Left cardiac atrium (tissue), 4 donors: ENCODE measurements around the gene F10. TPM values are rescaled to one million over a fixed set of nuclear protein-coding genes. Genes with fewer than 3 reads are reported as not detected.

ENCODE experiments used
- ATAC-seq, 2 donors: fragments of 200-7000 bp; cut with Tn5 transposase; one replicate each; pipeline ENCODE4 v1.9.1; 2020; ENCODE audit warnings: mild to moderate bottlenecking in 2 of 2, moderate library complexity in 2 of 2
- DNase-seq: peaks from one replicate; pipeline ENCODE4 v3.0.0-alpha.2; 2020
- intact Hi-C, 2 donors: fragments of 100-400 bp; cut with DNase I; formaldehyde crosslinking; loops; one replicate each; pipeline versions ENCODE4 v1.14.1 to v1.15.1; 2022 to 2023
- total RNA-seq, 2 donors: library from RNA; stranded (reverse); fragmentation: NEBNext Ultra II Directional; extraction: Animal tissue kit (Norgen Biotek cat#: 25700); gene quantifications; one replicate each; pipeline ENCODE4 v1.2.1, GENCODE V29; 2021
- donor health status: DM: no; HTN: yes; CAD: no.
- donor health status: DM: no; HTN: yes; CAD: no; lungs with severe emphysema.
- donor health status: DM: yes; HTN: yes; CAD: no.
- donor health status: Dilated cardiomyopathy.

F10 gene
- total RNA-seq, 2 donors from 2014 or later: 17.5 to 19.6 TPM

DNA sequence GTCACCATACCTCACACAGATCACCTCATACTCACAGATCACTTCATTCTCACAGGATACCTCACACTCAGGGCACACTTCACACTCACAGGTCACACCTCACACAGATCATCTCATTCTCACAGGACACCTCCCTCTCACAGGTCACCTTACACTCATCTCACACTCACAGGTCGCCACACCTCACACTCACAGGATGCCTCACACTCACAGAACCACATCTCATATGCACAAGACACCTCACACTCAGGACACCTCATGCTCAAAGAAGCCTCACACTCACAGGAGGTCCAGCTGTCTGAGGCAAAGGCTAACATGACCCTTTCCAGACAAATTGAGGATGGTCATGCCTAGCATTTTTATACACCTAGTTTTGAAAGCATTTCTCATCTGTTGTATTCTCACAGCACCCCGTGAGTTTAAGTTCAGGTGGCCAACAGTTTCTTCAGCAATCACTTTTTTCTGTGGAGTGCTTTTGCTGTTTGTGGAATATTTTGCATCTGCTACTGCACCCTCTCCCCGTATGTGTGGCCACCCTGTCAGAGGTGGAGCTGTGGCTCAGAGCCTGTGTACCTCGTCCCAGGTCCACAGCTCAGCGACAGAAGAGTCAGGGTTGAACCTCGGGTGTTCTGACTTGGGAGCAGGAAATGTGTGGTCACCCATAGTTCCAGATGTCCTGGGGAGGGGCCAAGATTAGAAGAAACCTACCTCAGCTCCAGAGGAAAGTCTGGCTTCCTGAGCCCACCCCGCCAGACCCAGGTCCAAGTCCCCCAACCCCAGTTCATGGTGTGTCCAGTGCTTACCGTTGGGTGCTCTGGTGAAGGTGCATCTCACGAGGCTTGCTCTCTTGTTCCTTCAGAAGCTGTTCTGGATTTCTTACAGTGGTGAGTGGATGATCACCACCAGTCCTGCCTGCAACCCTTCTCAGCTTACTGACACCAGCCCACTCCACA lies 9.4 kb upstream of the F10 start:
- no peak for ATAC-seq
- peak; percentile 11 for DNase-seq
- intact Hi-C loops: no loop called here

GRCh38 chr13:113113846-113114271 lies 8.7 kb upstream of the F10 start:
- intact Hi-C loops: no loop called here
- ATAC-seq: no peak
- DNase-seq: peak; percentile 10

GRCh38 chr13:113114511-113115362 lies 7.9 kb upstream of the F10 start:
- ATAC-seq: no peak
- intact Hi-C loops: no loop called here
- no peak for DNase-seq

DNA sequence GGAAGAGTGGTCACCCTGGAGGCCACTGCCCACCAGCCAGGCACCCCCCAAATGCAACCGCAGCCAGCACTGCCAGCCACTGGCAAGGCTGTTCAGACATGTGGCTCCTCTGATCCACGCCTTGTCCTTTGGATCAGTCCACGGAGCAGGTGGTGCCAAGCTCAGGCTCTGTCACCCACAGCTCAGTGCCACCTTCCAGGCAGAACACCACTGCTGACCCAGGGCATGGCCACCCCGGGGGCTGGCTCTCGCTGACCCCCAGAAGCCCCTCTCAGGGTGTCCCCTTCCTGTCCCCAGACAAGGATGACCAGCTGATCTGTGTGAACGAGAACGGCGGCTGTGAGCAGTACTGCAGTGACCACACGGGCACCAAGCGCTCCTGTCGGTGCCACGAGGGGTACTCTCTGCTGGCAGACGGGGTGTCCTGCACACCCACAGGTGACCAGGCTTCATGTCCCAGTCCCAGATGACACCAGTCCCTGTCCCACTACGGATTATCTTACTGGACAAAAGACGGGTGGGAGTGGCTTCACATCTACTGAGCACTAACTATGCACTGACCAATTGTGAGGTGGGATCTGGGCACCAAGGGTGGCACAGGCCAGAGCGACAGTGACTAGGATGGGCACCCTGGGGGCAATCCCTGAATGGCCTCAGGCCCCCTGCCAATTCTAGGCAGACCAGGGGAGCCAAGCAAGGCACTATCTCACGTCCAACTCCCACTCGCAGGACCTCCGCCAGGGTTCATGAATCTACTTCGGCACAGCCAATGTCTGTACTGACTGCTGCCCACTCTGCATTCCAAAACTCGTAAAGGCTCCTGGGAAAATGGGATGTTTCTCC lies 7.0 kb upstream of the F10 start:
- no peak for ATAC-seq
- DNase-seq: peak; percentile 19

GRCh38 chr13:113116206-113116800 lies 6.3 kb upstream of the F10 start:
- ATAC-seq (no peak), DNase-seq (no peak)
- intact Hi-C loops: no loop called here

More for the DNA sequence above, 7.0 kb upstream of the F10 start:
- intact Hi-C loops: no loop called here

DNA sequence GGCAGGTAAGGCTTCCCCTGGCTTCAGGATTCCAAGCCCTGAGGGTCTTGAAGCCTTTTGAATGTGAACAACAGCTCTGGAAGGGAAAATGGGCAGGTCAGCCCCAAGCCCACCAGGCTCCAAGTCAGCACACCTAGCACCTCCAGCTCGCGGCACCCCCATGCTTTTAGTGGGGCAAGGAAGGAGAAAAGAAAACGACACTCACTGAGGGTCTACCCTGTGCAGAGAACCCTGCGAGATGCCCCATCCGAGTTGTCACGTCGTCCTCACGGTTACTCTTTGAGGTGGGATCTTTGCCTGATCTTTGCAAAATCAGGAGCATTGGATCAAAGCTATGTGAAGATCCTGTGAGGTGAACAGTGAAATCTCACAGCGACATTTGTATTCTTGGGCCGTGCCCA lies 5.7 kb upstream of the F10 start:
- DNase-seq (no peak), ATAC-seq (no peak)
- intact Hi-C loops: no loop called here

- ATAC-seq (no peak), DNase-seq (peak; percentile 11)
- intact Hi-C loops: no loop called here
These were observed 5.2 kb upstream of the F10 start for GRCh38 chr13:113117335-113117872.

GRCh38 chr13:113117911-113118260 lies 4.7 kb upstream of the F10 start:
- intact Hi-C loops: no loop called here
- DNase-seq: peak; percentile 9
- no peak for ATAC-seq

GRCh38 chr13:113118261-113119021 lies 4.2 kb upstream of the F10 start:
- ATAC-seq (no peak), DNase-seq (peak; percentile 17)
- intact Hi-C loops: no loop called here

DNA sequence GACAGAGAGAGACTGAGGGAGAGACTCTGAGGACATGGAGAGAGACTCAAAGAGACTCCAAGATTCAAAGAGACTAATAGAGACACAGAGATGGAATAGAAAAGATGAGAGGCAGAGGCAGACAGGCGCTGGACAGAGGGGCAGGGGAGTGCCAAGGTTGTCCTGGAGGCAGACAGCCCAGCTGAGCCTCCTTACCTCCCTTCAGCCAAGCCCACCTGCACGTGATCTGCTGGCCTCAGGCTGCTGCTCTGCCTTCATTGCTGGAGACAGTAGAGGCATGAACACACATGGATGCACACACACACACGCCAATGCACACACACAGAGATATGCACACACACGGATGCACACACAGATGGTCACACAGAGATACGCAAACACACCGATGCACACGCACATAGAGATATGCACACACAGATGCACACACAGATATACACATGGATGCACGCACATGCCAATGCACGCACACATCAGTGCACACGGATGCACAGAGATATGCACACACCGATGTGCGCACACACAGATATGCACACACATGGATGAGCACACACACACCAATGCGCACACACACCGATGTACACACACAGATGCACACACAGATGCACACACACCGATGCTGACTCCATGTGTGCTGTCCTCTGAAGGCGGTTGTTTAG lies 3.3 kb upstream of the F10 start:
- intact Hi-C loops: no loop called here
- DNase-seq (no peak), ATAC-seq (no peak)

DNA sequence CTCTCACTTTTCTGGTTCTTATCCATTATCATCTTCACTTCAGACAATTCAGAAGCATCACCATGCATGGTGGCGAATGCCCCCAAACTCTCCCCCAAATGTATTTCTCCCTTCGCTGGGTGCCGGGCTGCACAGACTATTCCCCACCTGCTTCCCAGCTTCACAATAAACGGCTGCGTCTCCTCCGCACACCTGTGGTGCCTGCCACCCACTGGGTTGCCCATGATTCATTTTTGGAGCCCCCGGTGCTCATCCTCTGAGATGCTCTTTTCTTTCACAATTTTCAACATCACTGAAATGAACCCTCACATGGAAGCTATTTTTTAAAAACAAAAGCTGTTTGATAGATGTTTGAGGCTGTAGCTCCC lies 2.8 kb upstream of the F10 start:
- no peak for DNase-seq
- no peak for ATAC-seq
- intact Hi-C loops: no loop called here

GRCh38 chr13:113120300-113121182 lies 2.1 kb upstream of the F10 start:
- no peak for ATAC-seq
- DNase-seq: peak; percentile 15
- intact Hi-C loops: no loop called here

GRCh38 chr13:113121183-113121927 lies 1.2 kb upstream of the F10 start:
- intact Hi-C loops: no loop called here

GRCh38 chr13:113121928-113122471 lies 599 bp upstream of the F10 start:
- intact Hi-C loops: no loop called here
- peak; percentile 17 for DNase-seq
- ATAC-seq: peak; percentile 3 to 13

More at GRCh38 chr13:113121183-113121927, 1.2 kb upstream of the F10 start:
- no peak for ATAC-seq
- peak; percentile 12 for DNase-seq
